KMS-11 (cell line): ENCODE measurements around the gene TMEM89.

Experiments
- H2AFZ ChIP-seq: fragments of 200-600 bp; sonication (generic); 2 replicates; pipeline ENCODE4 v1.6.1; 2016; ENCODE audit warnings: antibody characterized with exemption, mixed run types, low read depth
- H3K27ac ChIP-seq: fragments of 200-600 bp; sonication (generic); 2 replicates; pipeline ENCODE4 v1.6.1; 2016; ENCODE audit warnings: mild to moderate bottlenecking, mixed run types
- H3K27me3 ChIP-seq: fragments of 200-600 bp; sonication (generic); 2 replicates; pipeline ENCODE4 v1.6.1; 2017; ENCODE audit warnings: mild to moderate bottlenecking, low read depth, mixed run types, moderate library complexity; ENCODE audit not compliant: insufficient read depth
- H3K36me3 ChIP-seq: fragments of 200-600 bp; sonication (generic); 2 replicates; pipeline ENCODE4 v1.6.1; 2017; ENCODE audit warnings: mild to moderate bottlenecking, mixed run types; ENCODE audit not compliant: insufficient read depth
- H3K4me1 ChIP-seq: fragments of 200-600 bp; sonication (generic); 2 replicates; pipeline ENCODE4 v1.6.1; 2016; ENCODE audit warnings: mild to moderate bottlenecking, low read depth, mixed run types; ENCODE audit not compliant: poor library complexity, severe bottlenecking
- H3K4me2 ChIP-seq: fragments of 200-600 bp; sonication (generic); 2 replicates; pipeline ENCODE4 v1.7.0; 2016; ENCODE audit warnings: mild to moderate bottlenecking, mixed run types
- H3K4me3 ChIP-seq: fragments of 200-600 bp; sonication (generic); IDR thresholded peaks from 2 replicates; pipeline ENCODE4 v1.6.1; 2017; ENCODE audit warnings: low read depth, low read length, mixed read lengths; ENCODE audit not compliant: insufficient read depth
- H3K79me2 ChIP-seq: fragments of 200-600 bp; sonication (generic); 2 replicates; pipeline ENCODE4 v1.6.1; 2016; ENCODE audit warnings: low read depth, mixed run types; ENCODE audit not compliant: insufficient read depth
- H3K9ac ChIP-seq: fragments of 200-600 bp; sonication (generic); 2 replicates; pipeline ENCODE4 v1.6.1; 2016; ENCODE audit warnings: mild to moderate bottlenecking, mixed run types
- H4K20me1 ChIP-seq: fragments of 200-600 bp; sonication (generic); 2 replicates; pipeline ENCODE4 v1.6.1; 2016; ENCODE audit warnings: mild to moderate bottlenecking, mixed run types; ENCODE audit not compliant: insufficient read depth
- TF ChIP-seq, protein P1 (sequence below): fragments of 200-600 bp; sonication (generic); conservative IDR thresholded peaks from 2 replicates; pipeline ENCODE4 v1.6.1; 2017; ENCODE audit warnings: low read depth, mild to moderate bottlenecking, antibody characterized with exemption, low read length, moderate library complexity, mixed read lengths

The TMEM89 gene

DNA sequence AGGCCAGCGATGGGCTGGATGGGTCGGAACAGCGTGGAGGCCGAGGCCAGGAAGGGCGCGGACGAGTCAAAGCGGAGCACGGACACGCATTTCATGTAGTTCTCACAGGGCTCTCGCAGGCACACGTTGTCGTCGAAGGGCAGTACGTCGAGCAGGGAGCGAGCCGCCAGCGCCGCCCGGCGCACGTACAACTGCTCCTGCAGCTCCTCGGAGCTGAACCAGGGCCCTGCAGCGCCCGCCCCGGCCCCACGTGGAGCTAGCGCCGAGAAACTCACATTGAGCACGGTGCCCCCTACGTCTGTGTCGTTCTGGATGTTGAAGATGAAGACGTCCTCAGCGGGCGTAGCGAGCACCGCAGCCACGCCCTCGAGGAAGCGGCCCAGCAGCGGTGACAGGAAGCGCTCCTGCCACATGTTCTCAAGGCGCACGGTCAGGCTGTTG is 35.3 kb upstream of the TMEM89 start:
- no peaks in the 10 kb centered on the region for H3K36me3 ChIP-seq
- H3K4me2 ChIP-seq = no peak overlapping the region
- no peaks in the 10 kb centered on the region for H4K20me1 ChIP-seq
- H2AFZ ChIP-seq = no peak overlapping the region
- H3K27me3 ChIP-seq = no peaks in the 10 kb centered on the region
- H3K79me2 ChIP-seq = no peaks in the 10 kb centered on the region
- peaks cover 20% of the 10 kb centered on the region for H3K4me1 ChIP-seq
- TF ChIP-seq, protein P1, sequence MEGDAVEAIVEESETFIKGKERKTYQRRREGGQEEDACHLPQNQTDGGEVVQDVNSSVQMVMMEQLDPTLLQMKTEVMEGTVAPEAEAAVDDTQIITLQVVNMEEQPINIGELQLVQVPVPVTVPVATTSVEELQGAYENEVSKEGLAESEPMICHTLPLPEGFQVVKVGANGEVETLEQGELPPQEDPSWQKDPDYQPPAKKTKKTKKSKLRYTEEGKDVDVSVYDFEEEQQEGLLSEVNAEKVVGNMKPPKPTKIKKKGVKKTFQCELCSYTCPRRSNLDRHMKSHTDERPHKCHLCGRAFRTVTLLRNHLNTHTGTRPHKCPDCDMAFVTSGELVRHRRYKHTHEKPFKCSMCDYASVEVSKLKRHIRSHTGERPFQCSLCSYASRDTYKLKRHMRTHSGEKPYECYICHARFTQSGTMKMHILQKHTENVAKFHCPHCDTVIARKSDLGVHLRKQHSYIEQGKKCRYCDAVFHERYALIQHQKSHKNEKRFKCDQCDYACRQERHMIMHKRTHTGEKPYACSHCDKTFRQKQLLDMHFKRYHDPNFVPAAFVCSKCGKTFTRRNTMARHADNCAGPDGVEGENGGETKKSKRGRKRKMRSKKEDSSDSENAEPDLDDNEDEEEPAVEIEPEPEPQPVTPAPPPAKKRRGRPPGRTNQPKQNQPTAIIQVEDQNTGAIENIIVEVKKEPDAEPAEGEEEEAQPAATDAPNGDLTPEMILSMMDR = no peak
- H3K4me3 ChIP-seq = no peak overlapping the region
- H3K27ac ChIP-seq = no peak overlapping the region
- H3K9ac ChIP-seq = no peak overlapping the region

DNA sequence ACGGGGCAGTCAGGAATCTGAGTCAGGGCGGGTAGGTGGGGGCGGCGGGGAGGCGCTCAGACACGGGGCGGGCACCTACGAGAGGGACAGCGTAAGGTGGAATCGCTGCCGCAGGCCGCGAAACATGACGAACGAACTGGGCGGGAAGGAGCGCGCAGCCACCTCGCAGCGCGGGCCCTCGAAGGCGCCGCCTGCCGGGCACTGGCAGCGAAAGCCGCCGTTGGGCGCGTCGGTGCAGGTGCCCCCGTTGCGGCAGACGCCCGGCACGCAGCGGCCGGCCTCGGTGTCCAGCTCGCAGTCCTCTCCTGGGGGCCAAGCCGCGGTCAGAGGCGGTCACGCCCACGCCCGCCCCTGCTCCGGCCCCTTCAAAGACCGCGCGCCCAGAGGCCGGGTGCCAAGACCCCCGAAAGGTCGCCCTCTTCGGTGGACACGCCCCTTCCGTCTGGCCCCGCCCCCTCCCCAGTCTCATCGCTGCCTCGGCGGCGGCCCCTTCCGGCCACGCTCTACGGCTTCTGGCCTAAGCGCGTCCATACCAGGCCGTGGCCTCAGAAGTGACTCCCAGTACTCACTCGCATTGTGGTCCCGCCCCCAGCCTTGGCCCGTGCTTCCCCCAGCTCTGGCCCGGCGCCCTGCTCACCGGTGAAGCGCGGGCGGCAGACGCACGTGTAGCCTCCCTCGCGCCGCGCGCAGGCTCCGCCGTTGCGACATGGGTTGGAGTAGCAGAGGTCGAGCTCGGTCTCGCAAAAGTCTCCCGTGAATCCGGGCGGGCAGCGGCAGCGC is 34.7 kb upstream of the TMEM89 start:
- H3K36me3 ChIP-seq = no peaks in the 10 kb centered on the region
- no peak overlapping the region for H3K4me3 ChIP-seq
- TF ChIP-seq, protein P1 = no peak
- H3K4me2 ChIP-seq = no peak overlapping the region
- H3K27me3 ChIP-seq = no peaks in the 10 kb centered on the region
- H3K9ac ChIP-seq = no peak overlapping the region
- H3K79me2 ChIP-seq = no peaks in the 10 kb centered on the region
- peaks cover 20% of the 10 kb centered on the region for H3K4me1 ChIP-seq
- H3K27ac ChIP-seq = no peak overlapping the region
- H4K20me1 ChIP-seq = no peaks in the 10 kb centered on the region
- H2AFZ ChIP-seq = no peak overlapping the region

DNA sequence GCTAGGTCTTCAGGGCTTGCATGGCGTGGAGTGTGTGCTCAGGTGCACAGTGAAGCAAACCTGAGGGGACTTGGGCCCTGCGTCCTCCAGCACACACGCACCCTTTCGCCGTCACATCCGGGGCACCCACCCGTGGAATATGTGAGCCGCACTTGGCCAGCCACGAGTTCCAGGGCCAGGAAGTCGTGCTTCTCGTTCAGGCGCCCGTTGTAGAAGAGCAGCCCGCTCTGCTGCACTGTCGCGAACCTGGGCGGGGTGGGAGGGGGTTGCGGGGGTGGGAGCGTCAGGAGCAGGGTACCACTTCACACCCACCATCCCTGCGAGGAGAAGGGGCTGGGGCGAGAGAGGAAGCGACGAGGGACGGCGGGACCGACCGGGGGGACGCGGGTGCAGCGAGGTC is 34.0 kb upstream of the TMEM89 start:
- no peaks in the 10 kb centered on the region for H3K79me2 ChIP-seq
- H4K20me1 ChIP-seq = no peaks in the 10 kb centered on the region
- no peak overlapping the region for H2AFZ ChIP-seq
- H3K4me2 ChIP-seq = no peak overlapping the region
- H3K36me3 ChIP-seq = no peaks in the 10 kb centered on the region
- H3K4me1 ChIP-seq = peaks cover 20% of the 10 kb centered on the region
- H3K9ac ChIP-seq = no peak overlapping the region
- no peaks in the 10 kb centered on the region for H3K27me3 ChIP-seq
- H3K27ac ChIP-seq = no peak overlapping the region
- TF ChIP-seq, protein P1 = no peak
- H3K4me3 ChIP-seq = no peak overlapping the region

DNA sequence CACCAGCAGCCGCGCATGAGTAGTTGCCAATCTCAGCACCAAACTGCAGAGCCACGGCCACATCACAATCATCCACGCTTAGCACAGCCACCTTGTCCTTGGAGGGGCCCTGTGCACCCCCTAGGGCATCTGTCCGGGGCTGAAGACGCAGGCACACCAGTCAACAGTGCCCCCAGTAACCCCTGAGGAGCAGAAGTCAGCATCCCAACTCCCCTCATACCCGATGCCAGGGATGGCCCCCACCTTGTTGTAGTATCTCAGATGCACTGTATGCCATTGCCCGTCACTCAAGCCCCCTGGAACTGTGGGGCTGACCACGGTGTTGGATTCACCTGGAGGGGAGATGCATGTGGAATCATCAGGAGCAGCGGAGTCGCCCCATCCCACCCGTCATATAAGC is 33.5 kb upstream of the TMEM89 start:
- peaks cover 20% of the 10 kb centered on the region for H3K4me1 ChIP-seq
- H3K4me2 ChIP-seq = no peak overlapping the region
- no peak overlapping the region for H3K27ac ChIP-seq
- H3K79me2 ChIP-seq = no peaks in the 10 kb centered on the region
- no peak overlapping the region for H2AFZ ChIP-seq
- no peak overlapping the region for H3K4me3 ChIP-seq
- H3K27me3 ChIP-seq = no peaks in the 10 kb centered on the region
- H4K20me1 ChIP-seq = no peaks in the 10 kb centered on the region
- no peak overlapping the region for H3K9ac ChIP-seq
- H3K36me3 ChIP-seq = no peaks in the 10 kb centered on the region
- TF ChIP-seq, protein P1 = no peak
